ENCODE results near the gene FOLR3.
A peak's percentile ranks its signal among the peaks of the same experiment; 100 is the strongest.

Gene FOLR3

GRCh38 chr11:72102162-72102561 is 33.4 kb upstream of the FOLR3 start:
- Histone ChIP-seq H3K36me3 (ENCODE audit: control insufficient read depth, insufficient read depth, low read length) (peaks cover 21% of the 10 kb centered on the region), H3K4me3 (replicated peaks; ENCODE audit: low read depth, low read length) (peak overlapping the region; percentile 81), H3K27me3 (replicated peaks; ENCODE audit: control insufficient read depth, insufficient read depth, low read length) (no peaks in the 10 kb centered on the region)
- no peak for DNase-seq (ENCODE audit: extremely low read depth, insufficient read length)
- no peak for TF ChIP-seq CTCF (IDR thresholded peaks at IDR 0.05; ENCODE audit: insufficient read depth, low read length, poor library complexity, severe bottlenecking)

- peaks cover 19% of the 10 kb centered on the region for H3K36me3 ChIP-seq (ENCODE audit: control insufficient read depth, insufficient read depth, low read length)
- no peak for DNase-seq (ENCODE audit: extremely low read depth, insufficient read length)
- no peak for TF ChIP-seq CTCF (IDR thresholded peaks at IDR 0.05; ENCODE audit: insufficient read depth, low read length, poor library complexity, severe bottlenecking)
Observed at GRCh38 chr11:72102631-72102945, 32.9 kb upstream of the FOLR3 start.

GRCh38 chr11:72102946-72103753 is 32.4 kb upstream of the FOLR3 start, which contains the start of gene LAMTOR1:
TSS of gene LAMTOR1 (minus strand) at chr11:72103297. CDS start at chr11:72103224, 73 bp downstream.
- Histone ChIP-seq H3K36me3 (ENCODE audit: control insufficient read depth, insufficient read depth, low read length) (peaks cover 15% of the 10 kb centered on the region), H3K27me3 (replicated peaks; ENCODE audit: control insufficient read depth, insufficient read depth, low read length) (no peaks in the 10 kb centered on the region), H3K4me3 (replicated peaks; ENCODE audit: low read depth, low read length) (peak within 1 kb of the TSS; percentile 81)
- peak; percentile 97 for DNase-seq (ENCODE audit: extremely low read depth, insufficient read length)
- TF ChIP-seq CTCF (IDR thresholded peaks at IDR 0.05; ENCODE audit: insufficient read depth, low read length, poor library complexity, severe bottlenecking) = peak; percentile 14

More at GRCh38 chr11:72102631-72102945, 32.9 kb upstream of the FOLR3 start:
- H3K27me3 ChIP-seq (replicated peaks; ENCODE audit: control insufficient read depth, insufficient read depth, low read length) = no peaks in the 10 kb centered on the region
- peak overlapping the region; percentile 81 for H3K4me3 ChIP-seq (replicated peaks; ENCODE audit: low read depth, low read length)

GRCh38 chr11:72103754-72104167 is 31.8 kb upstream of the FOLR3 start:
- no peak for TF ChIP-seq CTCF (IDR thresholded peaks at IDR 0.05; ENCODE audit: insufficient read depth, low read length, poor library complexity, severe bottlenecking)
- Histone ChIP-seq H3K27me3 (replicated peaks; ENCODE audit: control insufficient read depth, insufficient read depth, low read length) (no peaks in the 10 kb centered on the region), H3K4me3 (replicated peaks; ENCODE audit: low read depth, low read length) (peak overlapping the region; percentile 29), H3K36me3 (ENCODE audit: control insufficient read depth, insufficient read depth, low read length) (peaks cover 9% of the 10 kb centered on the region)
- DNase-seq (ENCODE audit: extremely low read depth, insufficient read length) = no peak

- TF ChIP-seq CTCF (IDR thresholded peaks at IDR 0.05; ENCODE audit: insufficient read depth, low read length, poor library complexity, severe bottlenecking) = no peak
- peaks cover 6% of the 10 kb centered on the region for H3K36me3 ChIP-seq (ENCODE audit: control insufficient read depth, insufficient read depth, low read length)
Observed at GRCh38 chr11:72105888-72106287, 29.6 kb upstream of the FOLR3 start, which contains the start of gene TOMT. TSS of gene TOMT (plus strand) at chr11:72105924. CDS start at chr11:72105952, 28 bp downstream.

More at GRCh38 chr11:72105888-72106287, 29.6 kb upstream of the FOLR3 start, which contains the start of gene TOMT:
- DNase-seq (ENCODE audit: extremely low read depth, insufficient read length) = no peak
- no peaks in the 10 kb centered on the region for H3K27me3 ChIP-seq (replicated peaks; ENCODE audit: control insufficient read depth, insufficient read depth, low read length)
- no peak within 1 kb of the TSS for H3K4me3 ChIP-seq (replicated peaks; ENCODE audit: low read depth, low read length)

All from GM06990 (cell line).